ENCODE results near the gene MET.

Gene MET

DNA sequence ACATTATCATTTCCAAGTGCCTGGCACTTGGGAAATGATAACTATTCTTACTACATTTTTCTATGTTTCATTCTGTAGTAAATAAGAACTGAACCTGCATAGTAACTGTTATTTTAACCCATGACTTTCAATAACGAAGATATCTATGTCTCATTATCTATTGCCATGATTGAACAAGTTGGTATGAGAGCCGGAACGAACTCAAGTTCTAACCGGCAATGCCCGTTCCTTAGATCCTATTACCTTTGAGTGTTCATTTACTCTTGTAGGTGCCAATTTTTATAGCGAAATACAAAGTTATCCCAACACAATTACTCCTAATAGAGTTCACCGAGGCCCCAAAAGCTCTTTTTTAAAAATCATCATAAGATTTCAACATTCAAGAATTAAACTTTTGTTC is 885 bp upstream of the MET start:
- no peak overlapping the region for H3K4me3 ChIP-seq (ENCODE audit: insufficient read depth, low read length, poor library complexity, severe bottlenecking)
- H3K27ac ChIP-seq (ENCODE audit: low read depth, low read length): no peak overlapping the region
- H2AFZ ChIP-seq (ENCODE audit: low read depth, low read length, severe bottlenecking): no peak overlapping the region
- H3K4me2 ChIP-seq (ENCODE audit: low read depth, low read length, poor library complexity, severe bottlenecking): peak overlapping the region; percentile 53
- no peaks in the 10 kb centered on the region for H3F3A ChIP-seq (ENCODE audit: insufficient read depth)
- H3K9ac ChIP-seq (ENCODE audit: low read length): no peak overlapping the region
- H3K79me2 ChIP-seq (ENCODE audit: insufficient read depth, low read length): no peaks in the 10 kb centered on the region
- H3K9me3 ChIP-seq (ENCODE audit: insufficient read depth, low read length): no peaks in the 10 kb centered on the region
- no peak for TF ChIP-seq CTCF (IDR thresholded peaks at IDR 0.05; ENCODE audit: insufficient read depth, low read length, poor library complexity, severe bottlenecking)
- TF ChIP-seq EZH2phosphoT487 (conservative IDR thresholded peaks at IDR 0.05; ENCODE audit: low read length): no peak
- H4K20me1 ChIP-seq (ENCODE audit: low read depth, low read length): no peaks in the 10 kb centered on the region
- H3K36me3 ChIP-seq (ENCODE audit: low read length): no peaks in the 10 kb centered on the region
- no peaks in the 10 kb centered on the region for H3K9me2 ChIP-seq (replicated peaks; ENCODE audit: insufficient read depth, low read length)
- H3K27me3 ChIP-seq (ENCODE audit: low read length): no peaks in the 10 kb centered on the region

- Histone ChIP-seq H3K9ac (ENCODE audit: low read length) (no peak overlapping the region), H3K27ac (ENCODE audit: low read depth, low read length) (no peak overlapping the region), H3K27me3 (ENCODE audit: low read length) (no peaks in the 10 kb centered on the region), H3K36me3 (ENCODE audit: low read length) (no peaks in the 10 kb centered on the region), H3K4me2 (ENCODE audit: low read depth, low read length, poor library complexity, severe bottlenecking) (peak overlapping the region; percentile 53), H3K79me2 (ENCODE audit: insufficient read depth, low read length) (no peaks in the 10 kb centered on the region), H3K9me2 (replicated peaks; ENCODE audit: insufficient read depth, low read length) (no peaks in the 10 kb centered on the region), H3K4me3 (ENCODE audit: insufficient read depth, low read length, poor library complexity, severe bottlenecking) (no peak overlapping the region), H2AFZ (ENCODE audit: low read depth, low read length, severe bottlenecking) (no peak overlapping the region), H3K9me3 (ENCODE audit: insufficient read depth, low read length) (no peaks in the 10 kb centered on the region), H3F3A (ENCODE audit: insufficient read depth) (no peaks in the 10 kb centered on the region), H4K20me1 (ENCODE audit: low read depth, low read length) (no peaks in the 10 kb centered on the region)
- TF ChIP-seq CTCF (IDR thresholded peaks at IDR 0.05; ENCODE audit: insufficient read depth, low read length, poor library complexity, severe bottlenecking): no peak
- TF ChIP-seq EZH2phosphoT487 (conservative IDR thresholded peaks at IDR 0.05; ENCODE audit: low read length): no peak
These were observed 830 bp downstream of the MET start for GRCh38 chr7:116672596-116673456.

DNA sequence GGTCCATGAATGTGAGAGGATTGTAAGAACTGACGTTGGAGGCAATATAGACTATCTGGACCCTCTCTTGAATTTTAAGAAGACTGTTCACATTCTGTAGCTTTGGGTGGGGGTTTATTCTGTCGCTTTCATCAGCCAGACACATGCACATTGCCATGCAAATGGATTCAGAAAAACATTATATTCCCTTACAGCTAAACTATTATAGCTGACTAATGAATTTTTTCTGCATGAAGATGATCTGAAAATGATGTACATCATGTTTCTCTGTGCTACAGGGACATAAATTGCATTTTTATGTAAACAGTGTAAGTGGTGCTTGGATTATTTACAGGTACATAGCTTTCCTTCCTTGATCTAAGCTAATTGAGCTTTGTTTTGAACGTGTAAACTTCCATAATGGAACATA is 1.5 kb downstream of the MET start:
- Histone ChIP-seq H2AFZ (ENCODE audit: low read depth, low read length, severe bottlenecking) (no peak overlapping the region), H3K36me3 (ENCODE audit: low read length) (no peaks in the 10 kb centered on the region), H3F3A (ENCODE audit: insufficient read depth) (no peaks in the 10 kb centered on the region), H3K9me2 (replicated peaks; ENCODE audit: insufficient read depth, low read length) (no peaks in the 10 kb centered on the region), H3K79me2 (ENCODE audit: insufficient read depth, low read length) (no peaks in the 10 kb centered on the region), H3K27me3 (ENCODE audit: low read length) (no peaks in the 10 kb centered on the region), H4K20me1 (ENCODE audit: low read depth, low read length) (no peaks in the 10 kb centered on the region), H3K4me3 (ENCODE audit: insufficient read depth, low read length, poor library complexity, severe bottlenecking) (no peak overlapping the region), H3K9ac (ENCODE audit: low read length) (no peak overlapping the region), H3K27ac (ENCODE audit: low read depth, low read length) (no peak overlapping the region), H3K4me2 (ENCODE audit: low read depth, low read length, poor library complexity, severe bottlenecking) (no peak overlapping the region), H3K9me3 (ENCODE audit: insufficient read depth, low read length) (no peaks in the 10 kb centered on the region)
- TF ChIP-seq CTCF (IDR thresholded peaks at IDR 0.05; ENCODE audit: insufficient read depth, low read length, poor library complexity, severe bottlenecking) (no peak), EZH2phosphoT487 (conservative IDR thresholded peaks at IDR 0.05; ENCODE audit: low read length) (no peak)

Measured in SU-DHL-6 (cell line).